Measurements from ENCODE around the gene RETREG3.
"Not testable (repeated sequence)": the region's sequence is repeated elsewhere in the genome, so short reads cannot be mapped to it uniquely, and the experiment has no call there.

Gene RETREG3

GRCh38 chr17:42609182-42609813 is at the start of gene RETREG3, which contains the start of gene TUBG1:
Gene RETREG3, minus strand, starts transcription at chr17:42609374. Its CDS starts 50 bp downstream, at chr17:42609324.
Gene TUBG1, plus strand, starts transcription at chr17:42609683. Its CDS starts 55 bp downstream, at chr17:42609738.
- Mint-ChIP-seq H3K27ac (peak within 1 kb of the TSS; percentile 99), H3K27me3 (no peaks in the 10 kb centered on the region), H3K4me1 (peaks cover 42% of the 10 kb centered on the region), H3K4me3 (peak within 1 kb of the TSS; percentile 100), H3K9me3 (no peaks in the 10 kb centered on the region), H3K36me3 (peaks cover 12% of the 10 kb centered on the region)

GRCh38 chr17:42657824-42658588 is 48.8 kb upstream of the RETREG3 start:
- H3K27me3 Mint-ChIP-seq = peaks cover 2% of the 10 kb centered on the region
- peak overlapping the region; percentile 83 for H3K27ac Mint-ChIP-seq
- peak overlapping the region; percentile 90 for H3K4me3 Mint-ChIP-seq
- H3K36me3 Mint-ChIP-seq = no peaks in the 10 kb centered on the region
- peaks cover 12% of the 10 kb centered on the region for H3K4me1 Mint-ChIP-seq
- H3K9me3 Mint-ChIP-seq = no peaks in the 10 kb centered on the region

GRCh38 chr17:42655528-42655927 is 46.4 kb upstream of the RETREG3 start:
- Mint-ChIP-seq H3K4me1 (peaks cover 12% of the 10 kb centered on the region), H3K27me3 (peaks cover 3% of the 10 kb centered on the region), H3K36me3 (no peaks in the 10 kb centered on the region), H3K4me3 (no peak overlapping the region), H3K27ac (peak overlapping the region; percentile 66), H3K9me3 (no peaks in the 10 kb centered on the region)

GRCh38 chr17:42653179-42654124 is 44.3 kb upstream of the RETREG3 start:
- H3K9me3 Mint-ChIP-seq = no peaks in the 10 kb centered on the region
- H3K36me3 Mint-ChIP-seq = no peaks in the 10 kb centered on the region
- H3K4me3 Mint-ChIP-seq = no peak overlapping the region
- no peak overlapping the region for H3K27ac Mint-ChIP-seq
- H3K4me1 Mint-ChIP-seq = peaks cover 7% of the 10 kb centered on the region
- H3K27me3 Mint-ChIP-seq = peaks cover 3% of the 10 kb centered on the region

GRCh38 chr17:42651392-42651791 is 42.2 kb upstream of the RETREG3 start:
- Mint-ChIP-seq H3K27ac (peak overlapping the region; percentile 1), H3K27me3 (peaks cover 3% of the 10 kb centered on the region), H3K9me3 (no peaks in the 10 kb centered on the region), H3K4me3 (no peak overlapping the region), H3K36me3 (no peaks in the 10 kb centered on the region), H3K4me1 (no peaks in the 10 kb centered on the region)

- H3K27me3 Mint-ChIP-seq = peaks cover 2% of the 10 kb centered on the region
- H3K4me3 Mint-ChIP-seq = no peak overlapping the region
- H3K36me3 Mint-ChIP-seq = no peaks in the 10 kb centered on the region
- peak overlapping the region; percentile 5 for H3K27ac Mint-ChIP-seq
- H3K4me1 Mint-ChIP-seq = no peaks in the 10 kb centered on the region
- no peaks in the 10 kb centered on the region for H3K9me3 Mint-ChIP-seq
These were observed 38.6 kb upstream of the RETREG3 start for GRCh38 chr17:42647778-42648177.

GRCh38 chr17:42642336-42642735 is 33.2 kb upstream of the RETREG3 start:
- H3K9me3 Mint-ChIP-seq = no peaks in the 10 kb centered on the region
- no peaks in the 10 kb centered on the region for H3K4me1 Mint-ChIP-seq
- H3K4me3 Mint-ChIP-seq = no peak overlapping the region
- no peak overlapping the region for H3K27ac Mint-ChIP-seq
- H3K27me3 Mint-ChIP-seq = no peaks in the 10 kb centered on the region
- H3K36me3 Mint-ChIP-seq = no peaks in the 10 kb centered on the region

GRCh38 chr17:42640121-42640520 is 30.9 kb upstream of the RETREG3 start:
- Mint-ChIP-seq H3K27ac (no peak overlapping the region), H3K36me3 (no peaks in the 10 kb centered on the region), H3K4me3 (no peak overlapping the region), H3K27me3 (no peaks in the 10 kb centered on the region), H3K4me1 (no peaks in the 10 kb centered on the region), H3K9me3 (no peaks in the 10 kb centered on the region)

- H3K27ac Mint-ChIP-seq = no peak overlapping the region
- H3K36me3 Mint-ChIP-seq = no peaks in the 10 kb centered on the region
- H3K4me1 Mint-ChIP-seq = no peaks in the 10 kb centered on the region
- H3K4me3 Mint-ChIP-seq = no peak overlapping the region
- no peaks in the 10 kb centered on the region for H3K9me3 Mint-ChIP-seq
- no peaks in the 10 kb centered on the region for H3K27me3 Mint-ChIP-seq
These were observed 30.4 kb upstream of the RETREG3 start for GRCh38 chr17:42639525-42640113.

GRCh38 chr17:42632949-42633444 is 23.8 kb upstream of the RETREG3 start:
- H3K27me3 Mint-ChIP-seq = no peaks in the 10 kb centered on the region
- no peaks in the 10 kb centered on the region for H3K36me3 Mint-ChIP-seq
- H3K4me3 Mint-ChIP-seq = no peak overlapping the region
- no peak overlapping the region for H3K27ac Mint-ChIP-seq
- no peaks in the 10 kb centered on the region for H3K9me3 Mint-ChIP-seq
- no peaks in the 10 kb centered on the region for H3K4me1 Mint-ChIP-seq

- Mint-ChIP-seq H3K27ac (no peak overlapping the region), H3K4me1 (no peaks in the 10 kb centered on the region), H3K27me3 (no peaks in the 10 kb centered on the region), H3K36me3 (no peaks in the 10 kb centered on the region), H3K4me3 (no peak overlapping the region), H3K9me3 (no peaks in the 10 kb centered on the region)
These were observed 20.3 kb upstream of the RETREG3 start for GRCh38 chr17:42629411-42630009.

GRCh38 chr17:42627032-42627764 is 18.0 kb upstream of the RETREG3 start:
- not testable (repeated sequence) for H3K27ac Mint-ChIP-seq, H3K9me3 Mint-ChIP-seq, H3K4me1 Mint-ChIP-seq, H3K27me3 Mint-ChIP-seq, H3K36me3 Mint-ChIP-seq, H3K4me3 Mint-ChIP-seq

GRCh38 chr17:42623732-42624596 is 14.8 kb upstream of the RETREG3 start:
- no peak overlapping the region for H3K4me3 Mint-ChIP-seq
- no peaks in the 10 kb centered on the region for H3K9me3 Mint-ChIP-seq
- no peak overlapping the region for H3K27ac Mint-ChIP-seq
- H3K36me3 Mint-ChIP-seq = no peaks in the 10 kb centered on the region
- H3K4me1 Mint-ChIP-seq = no peaks in the 10 kb centered on the region
- H3K27me3 Mint-ChIP-seq = no peaks in the 10 kb centered on the region
